ENCODE data around the gene MYCBPAP. TPM values are rescaled to one million over a fixed set of nuclear protein-coding genes. Genes with fewer than 3 reads are reported as not detected.

Gene MYCBPAP
- total RNA-seq, 3 donors from 2014 or later = 1.6 to 3.4 (median 2.4) TPM

GRCh38 chr17:50547736-50548083 lies 39.5 kb downstream of the MYCBPAP start:
- peaks cover 34% of the 10 kb centered on the region for H3K4me1 ChIP-seq (ENCODE audit: low read depth)
- H3K4me3 ChIP-seq = peak overlapping the region; percentile 26
- DNase-seq = peak; percentile 70 to 78 (median 74)
- no peaks in the 10 kb centered on the region for H3K9me3 ChIP-seq
- TF ChIP-seq CTCF (IDR thresholded peaks at IDR 0.05) = no peak
- intact Hi-C loops (cut with DNase I, micrococcal nuclease) = loop anchor here in 1 of 2 donors (5.0 to 10.0 kb wide), 4 partner anchors 63 to 297 kb away; partner anchors contain the start of gene ANKRD40
- ATAC-seq = peak; percentile 37
- no peaks in the 10 kb centered on the region for H3K36me3 ChIP-seq (ENCODE audit: low read depth)

GRCh38 chr17:50548831-50549230 lies 40.6 kb downstream of the MYCBPAP start:
- DNase-seq = peak in 1 of 3 donors; percentile 28
- no peaks in the 10 kb centered on the region for H3K9me3 ChIP-seq
- intact Hi-C loops (cut with DNase I, micrococcal nuclease) = loop anchor here in 1 of 2 donors (5.0 to 10.0 kb wide), 4 partner anchors 64 to 296 kb away; partner anchors contain the start of gene ANKRD40
- ATAC-seq = no peak
- H3K36me3 ChIP-seq (ENCODE audit: low read depth) = no peaks in the 10 kb centered on the region
- H3K4me3 ChIP-seq = no peak overlapping the region
- peaks cover 24% of the 10 kb centered on the region for H3K4me1 ChIP-seq (ENCODE audit: low read depth)
- TF ChIP-seq CTCF (IDR thresholded peaks at IDR 0.05) = no peak

- peak in 1 of 3 donors; percentile 31 for DNase-seq
- TF ChIP-seq CTCF (IDR thresholded peaks at IDR 0.05) = no peak
- ATAC-seq = no peak
- Histone ChIP-seq H3K4me3 (no peak overlapping the region), H3K36me3 (ENCODE audit: low read depth) (no peaks in the 10 kb centered on the region), H3K9me3 (no peaks in the 10 kb centered on the region), H3K4me1 (ENCODE audit: low read depth) (peaks cover 19% of the 10 kb centered on the region)
- intact Hi-C loops (cut with DNase I, micrococcal nuclease) = loop anchor here in 1 of 2 donors (5.0 to 10.0 kb wide), 4 partner anchors 65 to 295 kb away; partner anchors contain the start of gene ANKRD40
Measured at GRCh38 chr17:50549256-50549941, 41.2 kb downstream of the MYCBPAP start.

GRCh38 chr17:50549969-50550368 lies 41.7 kb downstream of the MYCBPAP start:
- no peak overlapping the region for H3K4me3 ChIP-seq
- no peaks in the 10 kb centered on the region for H3K9me3 ChIP-seq
- TF ChIP-seq CTCF (IDR thresholded peaks at IDR 0.05) = no peak
- intact Hi-C loops (cut with DNase I, micrococcal nuclease) = loop anchor here (5.0 to 10.0 kb wide), 6 partner anchors 65 to 405 kb away; partner anchors contain the start of gene ANKRD40 (in 1 of the 2)
- DNase-seq = peak in 1 of 3 donors; percentile 27
- no peaks in the 10 kb centered on the region for H3K36me3 ChIP-seq (ENCODE audit: low read depth)
- ATAC-seq = no peak
- H3K4me1 ChIP-seq (ENCODE audit: low read depth) = peaks cover 16% of the 10 kb centered on the region

GRCh38 chr17:50550661-50551432 lies 42.6 kb downstream of the MYCBPAP start:
- TF ChIP-seq CTCF (IDR thresholded peaks at IDR 0.05) = peak; percentile 32
- H3K9me3 ChIP-seq = no peaks in the 10 kb centered on the region
- DNase-seq = peak; percentile 73 to 79 (median 78)
- intact Hi-C loops (cut with DNase I, micrococcal nuclease) = loop anchor here (10.0 kb wide), 2 partner anchors 134 to 404 kb away; no protein-coding TSS in a partner anchor
- peak; percentile 53 for ATAC-seq
- no peaks in the 10 kb centered on the region for H3K36me3 ChIP-seq (ENCODE audit: low read depth)
- H3K4me1 ChIP-seq (ENCODE audit: low read depth) = peaks cover 14% of the 10 kb centered on the region
- H3K4me3 ChIP-seq = no peak overlapping the region

All from mucosa of descending colon (tissue), 3 donors.